GM21423 (cell line): ENCODE results near the gene LEMD3.
A peak's percentile ranks its signal among the peaks of the same experiment; 100 is the strongest.

Experiments used
- ATAC-seq: cut with Tn5 transposase; IDR thresholded peaks from one replicate; pipeline ENCODE4 v1.9.1; 2021; ENCODE audit warnings: mild to moderate bottlenecking, moderate library complexity; ENCODE audit not compliant: unreplicated experiment

LEMD3 gene

DNA sequence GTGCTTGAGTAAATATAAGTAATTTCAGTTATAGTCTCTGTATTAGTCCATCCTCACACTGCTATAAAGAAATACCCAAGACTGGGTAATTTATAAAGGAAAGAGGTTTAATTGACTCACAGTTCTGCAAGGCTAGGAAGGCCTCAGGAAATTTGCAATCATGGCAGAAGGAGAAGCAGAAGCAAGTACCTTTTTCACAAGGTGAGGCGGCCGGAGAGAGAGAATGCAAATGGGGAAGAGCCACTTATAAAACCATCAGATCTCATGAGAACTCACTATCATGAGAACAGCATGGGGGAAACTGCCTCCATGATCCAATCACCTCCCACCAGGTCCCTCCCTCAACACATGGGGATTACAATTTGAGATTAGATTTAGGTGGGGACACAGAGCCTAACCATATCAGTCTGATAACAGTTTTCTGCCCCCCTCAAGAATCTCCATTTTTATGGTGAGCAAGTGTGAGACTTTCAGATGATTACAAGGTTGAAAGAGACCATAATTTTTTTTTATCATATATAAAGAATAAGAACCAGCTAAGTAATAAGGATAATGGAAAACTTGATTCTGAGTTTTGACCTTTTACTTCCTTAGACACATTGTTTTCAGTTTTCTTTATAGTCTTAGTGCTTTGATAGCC, 35.6 kb downstream of the LEMD3 start:
- no peak for ATAC-seq

DNA sequence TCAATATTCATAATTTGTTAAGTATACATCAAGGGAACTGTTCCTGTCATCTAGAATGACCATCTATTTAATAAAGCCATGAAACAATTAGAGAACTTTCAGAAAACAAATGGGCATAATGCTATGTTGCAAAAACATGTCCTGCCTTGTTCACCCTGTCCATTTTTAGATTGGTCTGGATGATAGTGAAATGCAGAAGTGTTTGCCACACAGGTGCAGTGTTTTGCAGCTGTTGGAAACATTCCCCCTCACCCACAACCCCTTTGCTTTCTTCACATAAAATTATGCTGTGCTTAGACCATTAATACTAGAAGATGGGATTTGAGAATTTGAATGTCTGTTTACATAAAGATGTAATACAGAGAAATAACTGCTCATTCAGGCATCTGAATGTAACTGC, 36.5 kb downstream of the LEMD3 start:
- ATAC-seq: no peak

DNA sequence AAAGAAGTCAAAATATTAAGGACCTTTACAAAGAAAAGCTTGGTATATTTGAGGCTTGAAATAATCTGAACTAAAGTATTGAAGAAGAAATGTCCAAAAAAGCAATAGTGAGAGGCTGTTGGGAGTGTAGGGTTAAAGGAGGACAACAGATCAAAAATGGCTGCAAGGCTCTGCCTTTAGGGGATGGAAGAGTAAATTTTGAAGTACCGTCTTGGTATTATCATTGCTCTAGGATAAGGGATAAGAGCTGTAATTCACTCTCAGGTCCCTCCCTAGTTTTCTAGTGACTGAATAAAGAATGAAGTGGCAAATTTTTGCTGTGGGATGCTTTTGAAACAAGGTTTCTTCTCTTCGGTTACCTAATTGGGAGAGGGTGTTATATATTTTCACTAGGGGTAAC, 38.7 kb downstream of the LEMD3 start:
- no peak for ATAC-seq

DNA sequence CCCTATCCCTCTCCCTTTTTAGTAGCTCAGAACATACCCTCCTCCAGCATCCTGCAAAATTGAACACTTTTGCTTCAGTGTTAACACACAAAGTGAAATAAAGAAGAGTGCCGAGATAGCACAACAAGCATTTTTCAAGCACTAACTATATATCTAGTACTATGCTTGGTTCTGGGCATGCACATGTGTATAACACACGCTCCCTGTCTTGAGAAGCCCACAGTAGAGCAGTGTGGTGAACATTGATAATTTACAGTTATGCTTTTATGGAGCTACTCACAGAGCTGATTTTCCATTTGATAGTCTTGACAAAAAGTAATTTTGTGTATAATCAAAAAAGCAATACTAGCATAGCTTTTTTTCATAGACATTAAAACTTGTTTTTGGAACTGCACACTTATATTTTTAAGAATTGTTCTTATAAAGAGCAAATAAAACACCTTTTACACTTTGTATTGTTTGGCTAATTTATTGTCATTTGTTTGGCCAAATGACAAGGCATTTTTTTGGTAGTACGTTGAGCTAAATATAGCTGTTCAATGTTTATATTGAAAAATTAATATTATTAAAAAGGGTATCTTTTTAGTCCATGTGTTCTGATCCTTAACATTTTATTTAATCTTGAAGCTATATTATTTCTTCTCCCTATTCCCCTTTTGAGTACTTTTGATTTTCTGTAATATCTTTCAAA, 39.7 kb downstream of the LEMD3 start:
- ATAC-seq: no peak

DNA sequence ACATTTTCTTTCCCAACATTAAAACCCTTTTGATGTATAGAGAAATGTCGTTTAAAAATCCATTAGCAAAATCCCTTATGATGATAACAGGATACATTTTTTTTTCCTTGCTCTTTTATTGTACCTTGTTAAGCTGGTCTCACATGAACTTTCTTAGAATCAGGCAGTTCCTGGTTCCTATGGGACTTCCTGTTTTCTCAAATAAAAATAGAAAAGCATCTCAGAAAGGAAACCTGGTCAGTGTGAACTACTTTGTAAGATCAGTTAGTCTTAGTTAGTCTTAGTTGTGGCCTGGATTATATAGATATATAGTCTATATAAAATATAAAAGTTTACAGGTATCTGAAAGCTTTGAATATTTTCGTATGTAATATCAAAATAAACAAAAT, 40.3 kb downstream of the LEMD3 start:
- peak; percentile 76 for ATAC-seq

DNA sequence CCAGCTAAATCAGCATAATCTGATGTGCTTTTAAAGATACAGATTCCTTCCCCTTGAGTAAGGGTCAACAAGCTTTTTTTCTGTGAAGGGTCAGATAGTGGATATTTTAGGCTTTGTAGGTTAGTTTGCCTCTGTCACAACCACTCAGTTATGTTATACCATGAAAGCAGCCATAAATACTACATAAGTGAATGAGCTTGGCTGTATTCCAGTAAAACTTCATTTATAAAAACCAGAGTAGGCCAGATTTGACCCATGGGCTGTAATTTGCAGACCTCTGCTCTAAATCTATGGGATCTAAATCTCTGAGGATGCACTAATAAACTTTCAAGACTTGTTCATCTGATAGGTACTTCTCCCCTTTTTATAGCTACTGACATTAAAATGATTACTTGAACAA, 47.7 kb downstream of the LEMD3 start:
- ATAC-seq: no peak

DNA sequence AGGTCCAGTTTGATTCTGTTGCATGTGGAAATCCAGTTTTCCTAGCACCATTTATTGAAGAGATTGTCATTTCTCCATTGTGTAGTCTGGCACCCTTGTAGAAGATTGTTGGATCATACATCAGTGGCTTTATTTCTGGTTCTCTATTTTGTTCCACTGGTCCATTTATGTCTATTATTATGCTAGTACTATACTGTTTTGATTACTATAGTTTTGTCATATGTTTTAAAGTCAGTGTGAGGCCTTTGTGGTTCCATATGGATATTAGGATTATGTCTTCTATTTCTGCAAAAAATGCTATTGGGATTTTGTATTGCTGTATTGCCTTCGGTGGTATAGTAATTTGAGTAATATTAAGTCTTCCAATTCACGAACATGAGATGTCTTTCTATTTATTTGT, 51.4 kb downstream of the LEMD3 start:
- ATAC-seq: no peak

DNA sequence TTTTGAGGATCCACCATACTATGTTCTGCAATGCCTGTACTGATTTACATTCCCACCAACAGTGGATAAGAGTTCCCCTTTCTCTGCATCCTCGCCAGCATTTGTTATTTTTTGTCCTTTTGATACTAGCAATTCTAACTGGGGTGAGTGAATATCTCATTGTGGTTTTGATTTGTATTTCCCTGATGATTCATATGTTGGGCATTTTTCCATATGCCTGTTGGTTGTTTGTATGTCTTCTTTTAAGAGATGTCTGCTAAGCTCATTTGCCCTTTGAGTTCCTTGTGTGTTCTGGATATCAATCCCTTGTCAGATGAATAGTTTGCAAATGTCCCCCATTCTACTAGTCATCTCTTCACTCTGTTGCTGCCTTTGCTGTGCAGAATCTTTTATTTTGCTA, 60.1 kb downstream of the LEMD3 start:
- ATAC-seq: no peak

DNA sequence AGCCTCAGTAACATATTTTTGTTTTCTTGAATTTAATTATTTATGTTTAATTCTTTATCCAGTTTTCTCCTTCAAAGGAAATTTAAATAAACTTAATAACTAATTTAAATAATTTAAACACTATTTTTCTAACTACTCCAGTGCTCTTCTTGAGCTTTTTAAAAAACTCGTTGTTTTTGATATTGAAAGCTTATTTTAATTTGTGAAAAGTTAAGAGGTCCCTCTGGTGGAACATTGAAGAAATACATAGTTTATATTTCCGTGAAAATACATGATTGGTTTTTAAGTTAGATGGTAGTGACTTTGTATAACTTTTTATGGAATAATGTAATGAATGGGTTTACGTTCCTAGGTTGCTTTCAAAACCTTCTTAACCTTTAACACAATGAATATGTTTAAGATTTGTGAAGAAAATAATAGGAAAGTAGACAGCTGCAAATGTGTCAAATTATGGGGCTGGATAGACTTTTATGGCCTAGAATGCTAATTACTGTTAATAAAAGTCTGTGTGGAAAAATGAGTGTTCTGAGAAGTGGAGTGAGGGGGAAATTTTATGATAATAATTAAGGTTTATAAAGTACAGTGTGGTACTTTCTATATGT, 63.2 kb downstream of the LEMD3 start:
- ATAC-seq: no peak

DNA sequence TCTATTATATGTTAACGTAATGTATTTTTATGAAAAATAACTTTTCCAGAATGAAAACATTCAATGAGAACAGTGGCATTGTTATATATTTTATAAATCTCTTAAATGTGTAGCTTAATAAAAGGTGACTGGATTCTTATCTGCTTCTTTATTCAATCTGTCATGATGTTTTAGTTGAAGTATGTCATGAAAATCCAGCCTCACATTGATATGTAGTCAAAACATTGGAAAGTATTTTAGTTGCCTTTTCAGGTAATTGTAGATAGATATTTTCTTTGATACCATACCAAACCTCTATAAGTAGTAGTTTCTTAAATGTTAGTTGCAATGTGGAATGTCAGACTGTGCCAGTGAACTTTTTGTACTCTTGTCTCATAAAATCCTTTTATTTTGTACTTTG, 67.8 kb downstream of the LEMD3 start:
- no peak for ATAC-seq

DNA sequence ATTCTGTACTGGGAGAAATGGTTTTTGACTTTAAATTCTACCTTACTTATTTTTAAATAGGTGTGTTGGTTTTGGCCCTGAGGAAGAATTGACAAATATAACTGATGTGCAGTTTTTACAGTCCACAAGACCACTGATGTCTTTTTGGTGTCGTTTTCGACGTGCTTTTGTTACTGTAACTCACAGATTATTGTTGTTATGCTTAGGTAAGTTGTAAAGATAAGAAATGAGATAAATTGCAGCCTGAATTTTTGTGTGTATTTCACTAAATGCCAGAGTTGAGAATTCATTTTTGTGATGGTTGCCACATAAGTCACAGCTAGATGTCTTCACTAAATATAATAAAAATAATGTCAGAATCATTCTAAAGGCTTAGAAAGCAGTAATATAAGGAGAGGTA, 69.2 kb downstream of the LEMD3 start:
- ATAC-seq: no peak

DNA sequence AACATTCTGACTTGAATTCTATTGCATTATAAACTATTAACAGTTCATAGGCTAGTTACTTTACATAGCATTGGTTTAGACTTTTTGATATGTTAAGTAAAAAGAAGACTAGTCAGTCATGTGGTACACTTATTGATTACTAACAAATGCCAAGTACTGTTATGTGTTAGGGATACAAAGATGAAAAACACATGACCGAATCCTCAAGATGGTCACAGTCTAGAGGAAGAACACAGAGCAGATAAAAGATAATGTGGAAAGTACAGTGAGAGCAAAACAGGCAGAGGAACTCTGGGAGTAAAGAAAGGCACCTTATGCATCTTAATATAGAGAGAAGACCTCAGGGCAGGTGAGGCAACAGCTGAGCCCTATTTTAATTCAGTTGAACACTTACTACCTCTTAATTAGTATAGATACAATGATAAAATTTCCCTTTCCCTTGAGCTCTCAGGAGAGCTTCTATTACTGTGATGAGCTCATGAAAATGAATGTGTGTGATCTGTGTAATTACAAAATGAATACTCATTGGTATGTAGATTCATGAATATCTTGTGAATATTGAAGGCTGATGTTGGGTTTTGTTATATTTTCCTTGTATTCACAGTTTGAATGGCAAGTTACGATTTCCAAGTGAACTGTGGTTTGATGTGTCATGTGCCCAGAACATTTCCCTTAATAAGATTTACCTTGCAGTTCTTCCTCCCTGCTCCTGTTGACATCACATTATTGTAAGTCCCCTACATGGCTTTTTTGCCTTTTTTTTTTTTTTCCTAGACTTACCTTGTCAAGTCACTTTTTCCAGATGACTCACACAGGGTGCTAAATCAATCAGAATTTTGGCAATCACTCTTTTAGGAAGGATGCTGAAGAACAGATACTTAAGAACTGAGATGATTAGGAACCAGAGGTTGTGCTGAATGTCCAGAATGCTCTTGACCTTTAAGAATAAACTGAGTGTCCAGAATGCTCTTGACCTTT, 79.6 kb downstream of the LEMD3 start:
- ATAC-seq: no peak

DNA sequence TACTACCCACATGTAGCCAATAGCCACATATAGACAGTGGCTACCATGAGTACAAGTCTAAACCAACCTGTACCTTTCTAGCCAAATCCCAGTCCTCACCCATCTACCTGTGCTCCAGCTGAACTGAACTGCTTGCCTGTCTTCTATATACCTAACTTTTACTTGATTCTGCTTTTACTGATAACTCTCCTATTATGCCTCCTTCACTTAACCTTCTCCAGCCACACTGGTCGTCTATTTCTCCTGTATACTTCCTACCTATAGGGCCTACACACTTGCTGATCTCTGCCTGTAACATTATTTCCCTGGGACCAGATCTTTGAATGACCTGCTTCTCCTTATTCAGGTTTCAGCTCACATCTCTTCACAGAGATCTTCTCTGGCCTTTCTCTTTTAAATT, 83.1 kb downstream of the LEMD3 start:
- ATAC-seq: no peak

DNA sequence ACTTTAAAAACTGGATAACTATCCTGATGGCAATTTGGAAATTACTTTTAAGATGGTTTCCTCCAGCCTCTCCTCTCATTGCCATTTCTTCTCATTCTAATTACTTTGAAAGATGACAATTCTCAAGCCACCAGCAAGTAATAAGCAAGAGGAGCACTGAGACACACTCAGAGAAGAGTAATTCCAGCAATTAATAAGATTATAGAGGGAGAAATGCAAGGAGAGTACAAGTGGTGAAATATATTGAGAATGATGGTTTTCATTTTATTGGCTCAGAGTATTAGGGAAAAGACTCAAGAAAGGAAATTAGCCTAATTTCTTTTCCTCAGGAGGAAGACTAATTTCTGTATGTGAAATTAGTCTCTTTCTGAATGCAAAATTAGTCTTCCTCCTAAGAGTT, 88.6 kb downstream of the LEMD3 start:
- ATAC-seq: no peak

DNA sequence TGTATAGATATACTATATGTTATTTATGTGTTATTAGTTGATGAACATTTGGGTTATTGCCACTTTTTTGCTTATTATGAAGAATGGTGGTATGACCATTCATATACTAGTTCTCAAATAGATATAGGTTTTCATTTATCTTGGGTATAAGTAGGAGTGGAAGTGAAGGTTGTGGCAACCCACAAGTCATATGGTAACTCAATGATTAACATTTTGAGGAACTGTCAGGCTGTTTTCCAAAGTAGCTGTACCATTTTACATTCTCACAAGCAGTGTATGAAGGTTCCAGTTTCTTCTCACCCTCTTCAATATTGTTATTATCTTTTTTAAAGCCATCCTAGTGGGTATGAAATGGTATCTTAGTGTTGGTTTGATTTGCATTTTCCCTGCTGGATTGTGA, 90.1 kb downstream of the LEMD3 start:
- peak; percentile 88 for ATAC-seq

DNA sequence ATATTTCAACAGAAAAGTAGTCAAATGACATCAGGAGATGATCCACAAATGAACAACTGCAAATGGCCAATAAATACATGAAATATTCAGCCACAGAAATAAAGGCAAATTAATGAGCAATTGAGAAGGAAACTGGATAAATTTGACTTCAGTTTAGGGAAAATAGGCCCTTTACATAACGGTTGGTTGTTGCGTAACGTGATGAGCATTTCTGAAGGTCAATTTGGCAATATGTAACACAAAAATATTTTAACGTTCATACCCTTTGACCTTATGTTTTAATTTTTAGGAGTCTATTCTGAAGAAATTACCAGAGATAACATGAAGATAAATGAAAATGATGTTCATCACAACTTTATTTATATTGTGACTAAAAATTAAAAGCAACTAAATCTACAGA, 94.4 kb downstream of the LEMD3 start:
- ATAC-seq: no peak

DNA sequence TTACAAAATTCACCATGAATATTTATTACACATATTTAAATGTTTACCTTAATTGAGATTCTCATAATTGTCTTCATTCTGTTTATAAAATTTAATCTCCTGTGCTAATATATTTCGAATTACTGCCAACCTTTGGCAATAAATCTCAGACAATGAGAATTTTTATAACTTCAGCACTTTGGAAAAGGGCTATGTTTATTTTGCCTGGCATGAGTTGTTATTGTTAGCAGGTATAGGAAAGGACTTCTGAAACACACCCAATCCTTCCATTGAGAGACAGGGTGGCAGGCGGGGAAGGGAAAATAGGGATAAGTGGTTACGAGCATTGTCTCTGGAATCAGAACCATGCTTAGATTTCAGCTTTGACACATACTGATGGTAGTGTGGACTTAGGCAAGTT, 97.0 kb downstream of the LEMD3 start:
- ATAC-seq: no peak

DNA sequence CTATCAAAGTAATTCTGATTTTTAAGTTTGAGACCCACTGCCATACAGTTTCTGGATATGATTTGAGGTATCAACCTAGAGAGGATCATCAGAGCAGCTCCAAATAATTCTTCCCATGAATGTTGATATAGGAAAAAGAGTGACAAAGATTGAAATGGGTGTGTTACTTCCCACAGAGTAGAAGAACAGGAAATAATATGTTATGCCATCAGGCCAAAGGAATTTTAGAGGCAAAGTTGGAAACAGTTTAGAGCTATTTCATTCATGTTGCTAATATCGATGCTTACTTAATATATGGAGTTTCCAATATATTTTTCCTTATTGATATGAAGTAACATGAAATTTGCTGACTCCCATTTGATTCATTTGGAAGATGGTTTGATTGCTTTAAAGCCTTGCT, 100.2 kb downstream of the LEMD3 start:
- no peak for ATAC-seq

DNA sequence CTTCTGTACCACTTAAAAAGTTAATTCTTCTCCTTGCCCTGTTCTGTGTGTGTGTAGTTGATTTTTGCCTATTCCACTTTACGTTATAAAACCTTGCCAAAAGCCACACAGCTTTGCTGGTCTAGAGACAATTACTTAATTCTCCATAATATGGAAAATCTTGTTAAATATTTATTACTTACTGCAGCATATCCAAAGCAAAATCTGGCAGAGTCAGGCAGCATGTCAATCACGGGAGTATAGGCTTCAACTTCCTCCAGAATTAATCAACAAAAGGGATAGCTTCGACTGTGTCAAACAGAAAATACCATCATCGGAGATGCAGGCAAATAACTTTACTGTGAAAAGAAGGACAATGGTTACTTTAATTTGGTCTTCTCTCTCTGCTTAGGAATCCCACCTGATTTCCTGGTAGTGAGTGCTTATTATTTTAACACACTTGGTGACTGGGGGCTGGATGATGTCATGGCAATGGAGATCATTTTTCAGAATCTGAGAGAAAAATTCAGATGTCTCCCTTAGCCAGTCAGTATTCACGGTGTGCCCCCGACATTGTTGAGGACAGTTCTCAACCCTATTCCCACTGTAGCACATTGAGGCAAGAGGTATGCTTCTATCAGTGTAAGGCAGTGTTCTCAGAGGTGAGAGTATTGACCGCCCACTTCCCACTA, 105.4 kb downstream of the LEMD3 start:
- ATAC-seq: no peak

DNA sequence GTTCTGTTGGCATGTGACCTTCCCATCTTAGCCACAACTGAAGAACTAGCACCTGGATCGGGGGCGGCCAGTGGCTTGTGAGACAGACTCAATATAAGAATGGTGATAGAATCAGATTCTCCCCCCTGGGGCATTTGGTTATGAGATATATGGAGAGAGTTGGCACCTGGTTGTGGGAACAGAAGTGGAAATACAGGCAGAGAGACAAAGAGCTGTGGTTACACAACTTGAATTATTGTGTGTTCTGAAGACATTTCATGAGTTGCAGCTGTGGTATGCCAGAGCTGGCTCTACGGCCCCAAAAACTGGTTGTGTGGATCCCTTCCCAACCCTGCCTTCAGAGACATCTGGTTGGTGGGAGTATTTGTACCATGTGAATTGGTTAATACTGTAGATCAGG, 106.2 kb downstream of the LEMD3 start:
- ATAC-seq: no peak
